DND-41 (cell line): ENCODE data around the gene STOML1.

Source experiments
- EZH2 ChIP-seq: IDR thresholded peaks from 3 replicates; pipeline ENCODE4 v1.6.1; 2012; ENCODE audit warnings: borderline replicate concordance, low read depth, mild to moderate bottlenecking, moderate library complexity, low read length, inconsistent platforms; ENCODE audit not compliant: severe bottlenecking
- TF ChIP-seq, protein P1 (sequence below): IDR thresholded peaks from 2 replicates; pipeline ENCODE4 v1.5.1; 2012; ENCODE audit warnings: borderline replicate concordance, low read length, moderate library complexity, mild to moderate bottlenecking; ENCODE audit not compliant: poor library complexity, severe bottlenecking; ENCODE audit errors: extremely low read depth

- TF ChIP-seq, protein P1, sequence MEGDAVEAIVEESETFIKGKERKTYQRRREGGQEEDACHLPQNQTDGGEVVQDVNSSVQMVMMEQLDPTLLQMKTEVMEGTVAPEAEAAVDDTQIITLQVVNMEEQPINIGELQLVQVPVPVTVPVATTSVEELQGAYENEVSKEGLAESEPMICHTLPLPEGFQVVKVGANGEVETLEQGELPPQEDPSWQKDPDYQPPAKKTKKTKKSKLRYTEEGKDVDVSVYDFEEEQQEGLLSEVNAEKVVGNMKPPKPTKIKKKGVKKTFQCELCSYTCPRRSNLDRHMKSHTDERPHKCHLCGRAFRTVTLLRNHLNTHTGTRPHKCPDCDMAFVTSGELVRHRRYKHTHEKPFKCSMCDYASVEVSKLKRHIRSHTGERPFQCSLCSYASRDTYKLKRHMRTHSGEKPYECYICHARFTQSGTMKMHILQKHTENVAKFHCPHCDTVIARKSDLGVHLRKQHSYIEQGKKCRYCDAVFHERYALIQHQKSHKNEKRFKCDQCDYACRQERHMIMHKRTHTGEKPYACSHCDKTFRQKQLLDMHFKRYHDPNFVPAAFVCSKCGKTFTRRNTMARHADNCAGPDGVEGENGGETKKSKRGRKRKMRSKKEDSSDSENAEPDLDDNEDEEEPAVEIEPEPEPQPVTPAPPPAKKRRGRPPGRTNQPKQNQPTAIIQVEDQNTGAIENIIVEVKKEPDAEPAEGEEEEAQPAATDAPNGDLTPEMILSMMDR = peak; percentile 93
- TF ChIP-seq EZH2 = no peak
These were observed at the start of gene STOML1 for GRCh38 chr15:73991726-73992593.
